HepG2 (cell line): ENCODE measurements around the gene THOC5. TPM values are rescaled to one million over a fixed set of nuclear protein-coding genes. Genes with fewer than 3 reads are reported as not detected.

Source experiments
- ATAC-seq: fragments of 200-7000 bp; cut with Tn5 transposase; 3 replicates; pipeline ENCODE4 v1.9.1; 2020; ENCODE audit warnings: mild to moderate bottlenecking, moderate library complexity
- BruUV-seq: library from RNA; stranded (reverse); fragments of 400-500 nt; replicated peaks from 2 replicates; lab custom pipeline; 2021; lab: Mats Ljungman, UMichigan
- CTCF ChIA-PET: fragments of 300-600 bp; formaldehyde crosslinking; extraction: SDS; loops from one replicate; lab custom pipeline; 2021; ENCODE audit warnings: low total read pairs, inconsistent platforms, low intra/inter-chr PET ratio; lab: Yijun Ruan, JAX
- POLR2A ChIA-PET: fragments of 350-600 bp; sonication (Branson Sonifier 250); formaldehyde crosslinking; loops from one replicate; lab custom pipeline; 2020; ENCODE audit warnings: antibody characterized with exemption, inconsistent platforms; lab: Yijun Ruan, JAX
- DNase-seq: peaks from one replicate; pipeline ENCODE4 v3.0.0-alpha.2; 2015; ENCODE audit warnings: low spot score
- FAIRE-seq: peaks from 3 replicates; lab custom pipeline; 2011; peaks lifted over from hg19 to GRCh38; lab: Jason Lieb, UNC
- H2AFZ ChIP-seq: one replicate; pipeline ENCODE4 v1.6.1; 2011; ENCODE audit warnings: low read length, inconsistent platforms
- H3K27ac ChIP-seq: fragments of 300-600 bp; 3 replicates; pipeline ENCODE4 v1.8.0; 2011; ENCODE audit warnings: mixed run types, mild to moderate bottlenecking, mixed read lengths, low read length, inconsistent platforms; ENCODE audit not compliant: insufficient read depth; ENCODE audit errors: extremely low read length
- H3K27me3 ChIP-seq, 2 experiments: fragments of 200-600 bp in 1 of 2; 2 replicates in 1 of 2; 3 replicates in 1 of 2; pipeline versions ENCODE4 v1.6.0 to v1.8.0; 2011; ENCODE audit warnings: low read length in 2 of 2, mild to moderate bottlenecking in 2 of 2, moderate library complexity in 2 of 2, inconsistent platforms in 1 of 2; ENCODE audit not compliant: insufficient read depth in 2 of 2, control insufficient read depth in 1 of 2
- H3K36me3 ChIP-seq, 2 experiments: fragments of 200-600 bp in 1 of 2; replicated peaks in 1 of 2; 2 replicates in 1 of 2; 3 replicates in 1 of 2; pipeline versions ENCODE4 v1.5.1 to v1.8.0; 2011; ENCODE audit warnings: low read length in 2 of 2, inconsistent platforms in 1 of 2; ENCODE audit not compliant: insufficient read depth in 2 of 2, control insufficient read depth in 1 of 2
- H3K4me1 ChIP-seq: 2 replicates; pipeline ENCODE4 v1.5.1; 2012; ENCODE audit warnings: low read length, inconsistent platforms; ENCODE audit not compliant: insufficient read depth
- H3K4me2 ChIP-seq: 2 replicates; pipeline ENCODE4 v1.6.0; 2011; ENCODE audit warnings: low read depth, low read length, inconsistent platforms
- H3K4me3 ChIP-seq, 3 experiments: fragments of 200-600 bp in 1 of 3; sonication (generic), shearing (Covaris generic) in 1 of 3; replicated peaks in 1 of 3; 2 replicates each; pipeline ENCODE4 v1.5.1; 2011 to 2016; ENCODE audit warnings: low read length in 3 of 3, inconsistent platforms in 2 of 3, low read depth in 2 of 3, mild to moderate bottlenecking in 2 of 3, control low read depth in 1 of 3, mixed read lengths in 1 of 3; ENCODE audit not compliant: insufficient read depth in 1 of 3
- H3K79me2 ChIP-seq: one replicate; pipeline ENCODE4 v1.6.1; 2011; ENCODE audit warnings: low read length, inconsistent platforms; ENCODE audit not compliant: insufficient read depth
- H3K9ac ChIP-seq: 2 replicates; pipeline ENCODE4 v1.6.0; 2011; ENCODE audit warnings: mild to moderate bottlenecking, low read depth, low read length, inconsistent platforms; ENCODE audit not compliant: insufficient read depth
- H3K9me3 ChIP-seq: 2 replicates; pipeline ENCODE4 v1.5.1; 2012; ENCODE audit warnings: mild to moderate bottlenecking, low read length
- H4K20me1 ChIP-seq: 2 replicates; pipeline ENCODE4 v1.6.0; 2011; ENCODE audit warnings: inconsistent platforms, mild to moderate bottlenecking, low read length, moderate library complexity; ENCODE audit not compliant: insufficient read depth
- ARHGAP35 ChIP-seq: sonication (generic); formaldehyde crosslinking; IDR thresholded peaks from 2 replicates; pipeline ENCODE4 v1.9.0; 2022; ENCODE audit warnings: mild to moderate bottlenecking, inconsistent platforms, moderate library complexity, missing genetic modification reagents, borderline replicate concordance
- CREBL2 ChIP-seq: sonication (generic); formaldehyde crosslinking; IDR thresholded peaks from 2 replicates; pipeline ENCODE4 v1.8.1; 2023; ENCODE audit warnings: missing genetic modification reagents, mild to moderate bottlenecking, borderline replicate concordance
- ETS1 ChIP-seq: sonication (generic); formaldehyde crosslinking; IDR thresholded peaks from 2 replicates; pipeline ENCODE4 v1.4.0; 2020; ENCODE audit warnings: missing genetic modification reagents
- GATA4 ChIP-seq: sonication (generic); IDR thresholded peaks from 2 replicates; pipeline ENCODE4 v1.6.1; 2016; ENCODE audit warnings: antibody characterized with exemption, low read depth, borderline replicate concordance
- JUNB ChIP-seq: sonication (generic); formaldehyde crosslinking; IDR thresholded peaks from 2 replicates; pipeline ENCODE4 v1.8.0; 2022; ENCODE audit warnings: missing genetic modification reagents, mild to moderate bottlenecking, borderline replicate concordance
- NFKBIZ ChIP-seq: IDR thresholded peaks from 2 replicates; pipeline ENCODE4 v1.6.1; 2018; ENCODE audit warnings: missing genetic modification reagents, missing compliant biosample characterization
- NKX3-1 ChIP-seq: sonication (generic); formaldehyde crosslinking; IDR thresholded peaks from 2 replicates; pipeline ENCODE4 v1.5.0; 2020; ENCODE audit warnings: missing genetic modification reagents
- RARG ChIP-seq: sonication (generic); formaldehyde crosslinking; IDR thresholded peaks from 2 replicates; pipeline ENCODE4 v1.4.0; 2020; ENCODE audit warnings: low read depth, mild to moderate bottlenecking, missing genetic modification reagents
- RXRA ChIP-seq: sonication (generic); formaldehyde crosslinking; IDR thresholded peaks from 2 replicates; pipeline ENCODE4 v1.5.1; 2020; ENCODE audit warnings: missing genetic modification reagents
- SAP130 ChIP-seq: IDR thresholded peaks from 2 replicates; pipeline ENCODE4 v1.6.1; 2016; ENCODE audit warnings: low read depth
- ZBTB26 ChIP-seq: IDR thresholded peaks from 2 replicates; pipeline ENCODE4 v1.6.1; 2016; ENCODE audit warnings: missing compliant biosample characterization, missing genetic modification reagents, borderline replicate concordance
- ZFYVE20 ChIP-seq: sonication (generic); formaldehyde crosslinking; IDR thresholded peaks from 2 replicates; pipeline ENCODE4 v1.8.0; 2023; ENCODE audit warnings: low read depth, mild to moderate bottlenecking, moderate library complexity, missing genetic modification reagents, borderline replicate concordance
- ZNF383 ChIP-seq: sonication (generic); formaldehyde crosslinking; IDR thresholded peaks from 2 replicates; pipeline ENCODE4 v1.4.0; 2020; ENCODE audit warnings: missing genetic modification reagents, mild to moderate bottlenecking, borderline replicate concordance
- ZNF552 ChIP-seq: sonication (generic); formaldehyde crosslinking; IDR thresholded peaks from 2 replicates; pipeline ENCODE4 v1.9.0; 2022; ENCODE audit warnings: missing genetic modification reagents, mild to moderate bottlenecking, borderline replicate concordance
- WGBS: methylation state at CpG from one replicate; pipeline ENCODE4 v1.1.6; 2017; ENCODE audit warnings: low lambda C conversion rate; 5-methylcytosine and 5-hydroxymethylcytosine counted together
- in situ Hi-C: cut with HindIII; loops from 2 replicates; pipeline ENCODE4 v1.10.0; 2017; ENCODE audit warnings: low pct_unique_long_range_greater_than_20kb; ENCODE audit not compliant: extremely low pct_ligation_motif_present
- intact Hi-C: fragments of 100-400 bp; cut with micrococcal nuclease; formaldehyde crosslinking; loops from one replicate; pipeline ENCODE4 v1.10.0; 2022; ENCODE audit not compliant: unreplicated experiment
- polyA plus RNA-seq, 8 experiments: library from polyadenylated mRNA; depleted of rRNA in 3 of 8; stranded (reverse) in 7 of 8; unstranded in 1 of 8; fragments of >200 nt; fragmentation: Illumina TruSeq in 4 of 8; extraction: Trizol in 4 of 8; gene quantifications; 2 replicates each; pipeline versions ENCODE4 v1.2.1 to v1.2.3, GENCODE V29; 2011 to 2016; ENCODE audit warnings: low read depth in 4 of 8, missing spikeins in 1 of 8, mixed read lengths in 1 of 8; ENCODE audit not compliant: insufficient read depth in 1 of 8
- total RNA-seq, 5 experiments: library from RNA; depleted of rRNA; stranded (reverse); fragments of >200 nt; fragmentation: Illumina TruSeq; extraction: Trizol; gene quantifications; 2 replicates each; pipeline ENCODE4 v1.2.3, GENCODE V29; 2016; ENCODE audit warnings: low read depth in 1 of 5
- TF ChIP-seq, protein P1 (sequence below): sonication (generic); formaldehyde crosslinking; IDR thresholded peaks from 2 replicates; pipeline ENCODE4 v1.9.0; 2021; ENCODE audit warnings: missing genetic modification reagents, mild to moderate bottlenecking, borderline replicate concordance

The THOC5 gene
- total and polyA plus RNA-seq, 2 of the 13 experiments (the other 11 are each of a cell fraction or from before 2014, with no cell fraction given), result 45.8 to 46.7 TPM

- intact Hi-C loops (no loop called here), in situ Hi-C loops (no loop called here)
- peaks cover 18% of the 10 kb centered on the region for H3K4me1 ChIP-seq
- no peak overlapping the region for H3K4me3 ChIP-seq
- no peak for DNase-seq
- no peak for ATAC-seq
- ChIA-PET POLR2A (interaction anchor here (0.9 kb wide), 1 partner anchor 9 kb away, joined by 3 read pairs; no protein-coding TSS in a partner anchor), CTCF (no interaction called here)
- H3K27me3 ChIP-seq, result no peaks in the 10 kb centered on the region
- 94% methylated on average over 3 of the region's 3 CpGs for WGBS
- peaks cover 22 to 78% of the 10 kb centered on the region in 2 experiments; a peak in 4 of 5 replicates for H3K36me3 ChIP-seq
- no peak overlapping the region for H2AFZ ChIP-seq
- H3K79me2 ChIP-seq, result no peaks in the 10 kb centered on the region
- no peak overlapping the region for H3K27ac ChIP-seq
- H4K20me1 ChIP-seq, result no peaks in the 10 kb centered on the region
- no peak for TF ChIP-seq ZNF552 (CRISPR knock-in tag)
- no peak for TF ChIP-seq RXRA
- TF ChIP-seq ZFYVE20, result no peak
- TF ChIP-seq ZBTB26 (CRISPR knock-in tag), result no peak
- TF ChIP-seq ETS1, result no peak
- TF ChIP-seq SAP130 (CRISPR knock-in tag), result no peak
- no peak for TF ChIP-seq GATA4
- TF ChIP-seq CREBL2, result no peak
- no peak for TF ChIP-seq JUNB (CRISPR knock-in tag)
- no peak for TF ChIP-seq RARG (CRISPR knock-in tag)
- no peak for TF ChIP-seq ARHGAP35 (CRISPR knock-in tag)
- TF ChIP-seq NKX3-1 (CRISPR knock-in tag), result no peak
- TF ChIP-seq ZNF383 (CRISPR knock-in tag), result no peak
- TF ChIP-seq, protein P1, sequence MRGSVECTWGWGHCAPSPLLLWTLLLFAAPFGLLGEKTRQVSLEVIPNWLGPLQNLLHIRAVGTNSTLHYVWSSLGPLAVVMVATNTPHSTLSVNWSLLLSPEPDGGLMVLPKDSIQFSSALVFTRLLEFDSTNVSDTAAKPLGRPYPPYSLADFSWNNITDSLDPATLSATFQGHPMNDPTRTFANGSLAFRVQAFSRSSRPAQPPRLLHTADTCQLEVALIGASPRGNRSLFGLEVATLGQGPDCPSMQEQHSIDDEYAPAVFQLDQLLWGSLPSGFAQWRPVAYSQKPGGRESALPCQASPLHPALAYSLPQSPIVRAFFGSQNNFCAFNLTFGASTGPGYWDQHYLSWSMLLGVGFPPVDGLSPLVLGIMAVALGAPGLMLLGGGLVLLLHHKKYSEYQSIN, result no peak
- TF ChIP-seq NFKBIZ (CRISPR knock-in tag), result no peak
- H3K4me2 ChIP-seq, result no peak overlapping the region
- FAIRE-seq, result no peak
- no peaks in the 10 kb centered on the region for H3K9me3 ChIP-seq
- BruUV-seq, result no TSS peak
- no peak overlapping the region for H3K9ac ChIP-seq
Observed at GRCh38 chr22:29539105-29539504, 14.5 kb downstream of the THOC5 start.
